Kidney (tissue), 14 donors: ENCODE measurements around the gene TSPAN11. TPM values are rescaled to one million over a fixed set of nuclear protein-coding genes. Genes with fewer than 3 reads are reported as not detected.

Experiments used
- DNase-seq, 5 donors: peaks; one replicate each; pipeline ENCODE4 v3.0.0-alpha.2; 2013 to 2020
- FAIRE-seq: peaks from 2 replicates; lab custom pipeline; 2012; peaks lifted over from hg19 to GRCh38; lab: Jason Lieb, UNC
- H3K27ac ChIP-seq, 2 donors: one replicate each; pipeline ENCODE4 v1.7.0; 2013; ENCODE audit warnings: low read depth in 2 of 2, low read length in 2 of 2, inconsistent platforms in 1 of 2
- H3K27me3 ChIP-seq: one replicate; pipeline ENCODE4 v1.7.1; 2013; ENCODE audit warnings: low read length, inconsistent platforms; ENCODE audit not compliant: control insufficient read depth, insufficient read depth
- H3K36me3 ChIP-seq, 3 donors: one replicate each; pipeline versions ENCODE4 v1.7.0 to v1.7.1; 2013; ENCODE audit warnings: low read length in 3 of 3, control low read depth in 1 of 3, inconsistent platforms in 1 of 3; ENCODE audit not compliant: insufficient read depth in 3 of 3, control insufficient read depth in 2 of 3
- H3K4me1 ChIP-seq, 3 donors: one replicate each; pipeline versions ENCODE4 v1.7.0 to v1.7.1; 2013; ENCODE audit warnings: low read length in 3 of 3, inconsistent platforms in 1 of 3, low read depth in 1 of 3; ENCODE audit not compliant: control insufficient read depth in 2 of 3, insufficient read depth in 2 of 3
- H3K4me3 ChIP-seq, 3 donors: one replicate each; pipeline versions ENCODE4 v1.7.0 to v1.8.1; 2013; ENCODE audit warnings: low read length in 3 of 3, control low read depth in 1 of 3, inconsistent platforms in 1 of 3
- H3K9ac ChIP-seq, 3 donors: one replicate each; pipeline versions ENCODE4 v1.7.0 to v1.7.1; 2013; ENCODE audit warnings: low read length in 3 of 3, control low read depth in 1 of 3, inconsistent platforms in 1 of 3
- H3K9me3 ChIP-seq, 3 donors: one replicate each; pipeline versions ENCODE4 v1.7.0 to v1.7.1; 2013; ENCODE audit warnings: low read length in 3 of 3, control low read depth in 1 of 3, inconsistent platforms in 1 of 3; ENCODE audit not compliant: control insufficient read depth in 2 of 3, insufficient read depth in 1 of 3
- intact Hi-C: fragments of 100-400 bp; cut with DNase I; formaldehyde crosslinking; loops from one replicate; pipeline ENCODE4 v1.11.1; 2022
- polyA plus RNA-seq: library from polyadenylated mRNA; stranded (reverse); fragments of 350-450 nt; fragmentation: Illumina TruSeq; extraction: RNeasy Lipid Tissue Mini Kit (QIAGEN cat#74804); gene quantifications from one replicate; pipeline ENCODE4 v1.2.3, GENCODE V29; 2014; ENCODE audit warnings: low read depth, low replicate concordance; ENCODE audit not compliant: insufficient read depth
- total RNA-seq: library from RNA; stranded (reverse); fragmentation: NEBNext Ultra II Directional; extraction: Animal tissue kit (Norgen Biotek cat#: 25700); gene quantifications from one replicate; pipeline ENCODE4 v1.2.1, GENCODE V29; 2021
- TF ChIP-seq, protein P1 (sequence below): IDR thresholded peaks from 3 replicates; pipeline ENCODE4 v1.5.1; 2012; ENCODE audit warnings: mild to moderate bottlenecking, moderate library complexity, borderline replicate concordance; ENCODE audit not compliant: insufficient read depth; ENCODE audit errors: extremely low read depth
- donor health status: control.
- donor health status: control.
- donor health status: control.
- donor health status: control.
- donor health status: control.
- donor health status: DM: yes; HTN: yes; CAD: no.
- donor health status: Normal renal cell carcinoma (clear cell type).

TSPAN11 gene
- total and polyA plus RNA-seq, 2 donors from 2014 or later = 1.3 to 7.5 TPM

GRCh38 chr12:30945443-30946164 is 19.1 kb downstream of the TSPAN11 start:
- FAIRE-seq (no peak), DNase-seq (peak in 1 of 5 donors; percentile 46)
- TF ChIP-seq, protein P1, sequence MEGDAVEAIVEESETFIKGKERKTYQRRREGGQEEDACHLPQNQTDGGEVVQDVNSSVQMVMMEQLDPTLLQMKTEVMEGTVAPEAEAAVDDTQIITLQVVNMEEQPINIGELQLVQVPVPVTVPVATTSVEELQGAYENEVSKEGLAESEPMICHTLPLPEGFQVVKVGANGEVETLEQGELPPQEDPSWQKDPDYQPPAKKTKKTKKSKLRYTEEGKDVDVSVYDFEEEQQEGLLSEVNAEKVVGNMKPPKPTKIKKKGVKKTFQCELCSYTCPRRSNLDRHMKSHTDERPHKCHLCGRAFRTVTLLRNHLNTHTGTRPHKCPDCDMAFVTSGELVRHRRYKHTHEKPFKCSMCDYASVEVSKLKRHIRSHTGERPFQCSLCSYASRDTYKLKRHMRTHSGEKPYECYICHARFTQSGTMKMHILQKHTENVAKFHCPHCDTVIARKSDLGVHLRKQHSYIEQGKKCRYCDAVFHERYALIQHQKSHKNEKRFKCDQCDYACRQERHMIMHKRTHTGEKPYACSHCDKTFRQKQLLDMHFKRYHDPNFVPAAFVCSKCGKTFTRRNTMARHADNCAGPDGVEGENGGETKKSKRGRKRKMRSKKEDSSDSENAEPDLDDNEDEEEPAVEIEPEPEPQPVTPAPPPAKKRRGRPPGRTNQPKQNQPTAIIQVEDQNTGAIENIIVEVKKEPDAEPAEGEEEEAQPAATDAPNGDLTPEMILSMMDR = no peak
- intact Hi-C loops = no loop called here
- H3K27ac ChIP-seq = no peak overlapping the region
- no peak overlapping the region for H3K4me3 ChIP-seq
- H3K27me3 ChIP-seq = no peaks in the 10 kb centered on the region
- no peak overlapping the region for H3K9ac ChIP-seq
- H3K9me3 ChIP-seq = no peaks in the 10 kb centered on the region
- H3K36me3 ChIP-seq = no peaks in the 10 kb centered on the region
- peaks cover 0 to 6% (median 0%) of the 10 kb centered on the region in 3 donors for H3K4me1 ChIP-seq

DNA sequence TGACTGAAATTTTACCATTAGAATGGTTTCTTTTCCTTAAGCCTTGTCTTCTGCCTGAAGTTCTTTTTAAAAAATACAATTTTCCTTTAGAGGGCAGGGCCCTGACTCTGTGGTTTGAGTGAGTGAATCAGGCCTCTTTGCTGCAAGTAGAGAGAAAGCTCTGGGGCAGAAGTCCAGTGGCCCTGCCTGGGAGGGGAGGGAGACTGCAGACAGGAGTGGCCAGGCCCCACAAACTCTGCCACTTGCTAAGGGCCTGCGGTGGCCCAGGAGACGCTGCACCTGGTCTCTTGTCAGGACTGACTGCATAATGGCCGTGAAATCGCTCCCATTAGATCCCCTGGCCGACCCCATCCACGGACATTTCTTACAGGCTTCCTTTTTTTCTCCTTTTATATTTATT is 25.5 kb downstream of the TSPAN11 start:
- Histone ChIP-seq H3K4me3 (no peak overlapping the region), H3K9ac (no peak overlapping the region), H3K27ac (no peak overlapping the region), H3K36me3 (no peaks in the 10 kb centered on the region), H3K9me3 (no peaks in the 10 kb centered on the region), H3K27me3 (no peaks in the 10 kb centered on the region), H3K4me1 (no peaks in the 10 kb centered on the region)
- FAIRE-seq (no peak), DNase-seq (peak in 1 of 5 donors; percentile 39)
- intact Hi-C loops = no loop called here
- TF ChIP-seq, protein P1 = no peak

DNA sequence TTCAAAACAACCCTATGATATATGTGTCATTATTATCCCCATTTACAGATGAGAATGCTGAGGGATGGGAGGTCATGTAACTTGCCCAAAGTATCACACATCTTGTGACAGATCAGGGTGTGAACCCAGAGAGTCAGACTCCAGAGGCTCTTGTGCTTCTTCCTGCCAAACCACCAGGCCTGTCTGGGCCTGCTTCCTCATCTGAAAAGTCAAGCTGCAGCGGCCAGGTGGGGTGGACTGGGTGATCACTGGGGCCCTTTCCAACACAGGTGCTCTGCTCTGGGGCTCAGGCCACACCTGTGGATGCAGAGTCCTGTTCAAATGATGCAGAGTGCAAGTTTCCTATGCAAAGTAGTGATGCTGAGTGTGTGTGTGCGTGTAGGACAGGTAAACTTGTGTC is 26.7 kb downstream of the TSPAN11 start:
- no peak overlapping the region for H3K9ac ChIP-seq
- DNase-seq (peak in 1 of 5 donors; percentile 33), FAIRE-seq (no peak)
- H3K27me3 ChIP-seq = no peaks in the 10 kb centered on the region
- intact Hi-C loops = no loop called here
- H3K4me3 ChIP-seq = no peak overlapping the region
- H3K27ac ChIP-seq = no peak overlapping the region
- TF ChIP-seq, protein P1 = no peak
- no peaks in the 10 kb centered on the region for H3K4me1 ChIP-seq
- H3K36me3 ChIP-seq = no peaks in the 10 kb centered on the region
- H3K9me3 ChIP-seq = no peaks in the 10 kb centered on the region
